Measurements from ENCODE around the gene SLC2A4RG.

DNA sequence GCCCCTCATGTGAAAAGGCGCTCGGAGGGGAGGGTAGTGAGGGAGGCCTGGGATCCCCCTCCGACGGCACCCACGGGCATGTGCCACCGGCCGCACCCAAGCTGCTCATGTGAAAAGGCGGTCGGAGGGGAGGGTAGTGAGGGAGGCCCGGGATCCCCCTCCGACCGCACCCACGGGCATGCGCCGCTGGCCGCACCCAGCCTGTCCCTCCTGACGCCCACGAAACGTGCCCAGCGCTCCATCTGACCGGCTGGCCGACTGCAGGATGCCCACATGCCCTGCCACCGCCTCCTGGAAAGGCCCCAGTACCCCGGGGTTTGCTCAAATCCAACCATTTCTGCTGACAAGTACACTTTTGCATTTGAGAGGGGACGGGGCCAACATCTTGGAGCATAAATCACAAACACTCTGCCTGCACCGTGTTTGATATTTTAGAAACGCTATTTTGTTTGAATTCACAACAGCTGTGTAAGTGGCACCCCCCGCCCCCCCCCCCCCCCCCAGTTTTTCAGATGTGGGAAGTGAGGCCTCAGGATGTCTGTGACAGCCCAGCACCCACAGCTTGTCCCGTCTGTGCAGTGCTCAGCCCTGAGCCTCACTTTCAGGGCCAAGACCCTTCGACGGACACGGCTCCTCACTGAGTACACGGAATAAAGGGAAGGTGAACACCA, 34.1 kb downstream of the SLC2A4RG start:
- TF ChIP-seq, protein P1, sequence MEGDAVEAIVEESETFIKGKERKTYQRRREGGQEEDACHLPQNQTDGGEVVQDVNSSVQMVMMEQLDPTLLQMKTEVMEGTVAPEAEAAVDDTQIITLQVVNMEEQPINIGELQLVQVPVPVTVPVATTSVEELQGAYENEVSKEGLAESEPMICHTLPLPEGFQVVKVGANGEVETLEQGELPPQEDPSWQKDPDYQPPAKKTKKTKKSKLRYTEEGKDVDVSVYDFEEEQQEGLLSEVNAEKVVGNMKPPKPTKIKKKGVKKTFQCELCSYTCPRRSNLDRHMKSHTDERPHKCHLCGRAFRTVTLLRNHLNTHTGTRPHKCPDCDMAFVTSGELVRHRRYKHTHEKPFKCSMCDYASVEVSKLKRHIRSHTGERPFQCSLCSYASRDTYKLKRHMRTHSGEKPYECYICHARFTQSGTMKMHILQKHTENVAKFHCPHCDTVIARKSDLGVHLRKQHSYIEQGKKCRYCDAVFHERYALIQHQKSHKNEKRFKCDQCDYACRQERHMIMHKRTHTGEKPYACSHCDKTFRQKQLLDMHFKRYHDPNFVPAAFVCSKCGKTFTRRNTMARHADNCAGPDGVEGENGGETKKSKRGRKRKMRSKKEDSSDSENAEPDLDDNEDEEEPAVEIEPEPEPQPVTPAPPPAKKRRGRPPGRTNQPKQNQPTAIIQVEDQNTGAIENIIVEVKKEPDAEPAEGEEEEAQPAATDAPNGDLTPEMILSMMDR (IDR thresholded peaks at IDR 0.05), result no peak
- no peak for TF ChIP-seq POLR2AphosphoS5 (IDR thresholded peaks at IDR 0.05)
- TF ChIP-seq POLR2A (IDR thresholded peaks at IDR 0.05), result no peak
- TF ChIP-seq EP300 (IDR thresholded peaks at IDR 0.05), result no peak
